Activated naive CD8-positive, alpha-beta T cell (primary cell): ENCODE results near the gene SLIT1.

ENCODE experiments used
- H3K27ac Mint-ChIP-seq: one replicate; pipeline ENCODE4 v1.8.0; 2021; ENCODE audit warnings: mixed read lengths
- H3K27me3 Mint-ChIP-seq: one replicate; pipeline ENCODE4 v1.8.0; 2021; ENCODE audit warnings: mixed read lengths
- H3K36me3 Mint-ChIP-seq: one replicate; pipeline ENCODE4 v1.8.0; 2021; ENCODE audit warnings: mixed read lengths
- H3K4me1 Mint-ChIP-seq: one replicate; pipeline ENCODE4 v1.8.0; 2021; ENCODE audit warnings: low read depth, mixed read lengths
- H3K4me3 Mint-ChIP-seq: one replicate; pipeline ENCODE4 v1.8.0; 2021; ENCODE audit warnings: mild to moderate bottlenecking, mixed read lengths
- H3K9me3 Mint-ChIP-seq: one replicate; pipeline ENCODE4 v1.8.0; 2021; ENCODE audit warnings: low read depth, mixed read lengths

The SLIT1 gene

GRCh38 chr10:97059006-97059871 is 126.5 kb downstream of the SLIT1 start:
- no peaks in the 10 kb centered on the region for H3K36me3 Mint-ChIP-seq
- no peaks in the 10 kb centered on the region for H3K4me1 Mint-ChIP-seq
- H3K4me3 Mint-ChIP-seq = no peak overlapping the region
- no peaks in the 10 kb centered on the region for H3K9me3 Mint-ChIP-seq
- H3K27me3 Mint-ChIP-seq = no peaks in the 10 kb centered on the region
- H3K27ac Mint-ChIP-seq = no peak overlapping the region

DNA sequence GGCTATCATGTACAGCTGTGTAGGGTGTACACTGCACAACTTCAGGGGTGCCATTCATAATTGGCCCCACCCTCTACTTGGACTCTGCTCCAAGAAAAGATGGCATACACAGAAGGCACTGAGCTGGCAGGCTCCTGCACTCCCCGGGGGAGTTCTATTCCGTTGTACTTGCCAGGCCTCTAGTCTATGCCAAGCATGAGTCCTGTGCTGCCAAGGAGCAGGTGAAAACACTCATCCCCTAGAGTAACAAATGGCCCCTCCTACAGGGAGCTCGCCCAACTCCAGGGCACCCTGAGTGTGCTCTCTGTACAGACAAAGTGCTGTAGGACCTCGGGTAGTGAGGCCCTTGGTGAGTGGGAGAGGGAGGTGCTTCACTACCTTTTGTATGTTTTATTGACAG is 127.2 kb downstream of the SLIT1 start:
- Mint-ChIP-seq H3K9me3 (no peaks in the 10 kb centered on the region), H3K27me3 (no peaks in the 10 kb centered on the region), H3K36me3 (no peaks in the 10 kb centered on the region), H3K27ac (no peak overlapping the region), H3K4me1 (no peaks in the 10 kb centered on the region), H3K4me3 (no peak overlapping the region)

GRCh38 chr10:97057491-97058235 is 128.1 kb downstream of the SLIT1 start:
- Mint-ChIP-seq H3K27me3 (no peaks in the 10 kb centered on the region), H3K4me3 (no peak overlapping the region), H3K36me3 (no peaks in the 10 kb centered on the region), H3K9me3 (no peaks in the 10 kb centered on the region), H3K4me1 (no peaks in the 10 kb centered on the region), H3K27ac (no peak overlapping the region)

GRCh38 chr10:97056003-97056630 is 129.6 kb downstream of the SLIT1 start:
- Mint-ChIP-seq H3K9me3 (no peaks in the 10 kb centered on the region), H3K36me3 (no peaks in the 10 kb centered on the region), H3K4me1 (no peaks in the 10 kb centered on the region), H3K27ac (no peak overlapping the region), H3K4me3 (no peak overlapping the region), H3K27me3 (peaks cover under 1% of the 10 kb centered on the region)

DNA sequence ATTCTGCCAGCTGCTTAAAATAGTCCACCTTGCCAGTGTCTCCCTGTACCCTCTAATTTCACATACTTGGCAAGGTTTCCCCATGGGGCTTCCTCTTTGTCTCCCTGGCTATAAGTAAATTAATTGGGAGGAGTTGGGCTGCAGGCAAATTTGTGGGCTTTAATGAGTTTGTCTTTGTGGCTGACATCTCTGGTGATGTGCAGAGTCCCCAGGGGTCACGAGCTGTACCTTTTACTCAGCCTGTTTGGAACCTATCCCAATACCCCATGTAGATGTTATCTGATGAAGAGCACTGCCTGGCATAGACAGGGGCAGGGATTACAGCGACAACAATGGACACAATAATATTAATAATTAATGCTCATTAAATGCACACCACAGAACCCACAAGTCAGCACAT is 132.5 kb downstream of the SLIT1 start:
- H3K9me3 Mint-ChIP-seq = no peaks in the 10 kb centered on the region
- peaks cover 3% of the 10 kb centered on the region for H3K27me3 Mint-ChIP-seq
- H3K27ac Mint-ChIP-seq = no peak overlapping the region
- H3K4me1 Mint-ChIP-seq = no peaks in the 10 kb centered on the region
- no peaks in the 10 kb centered on the region for H3K36me3 Mint-ChIP-seq
- no peak overlapping the region for H3K4me3 Mint-ChIP-seq

- H3K27me3 Mint-ChIP-seq = peaks cover 3% of the 10 kb centered on the region
- H3K27ac Mint-ChIP-seq = no peak overlapping the region
- H3K9me3 Mint-ChIP-seq = no peaks in the 10 kb centered on the region
- no peak overlapping the region for H3K4me3 Mint-ChIP-seq
- H3K4me1 Mint-ChIP-seq = no peaks in the 10 kb centered on the region
- H3K36me3 Mint-ChIP-seq = no peaks in the 10 kb centered on the region
Measured at GRCh38 chr10:97050956-97051496, 134.7 kb downstream of the SLIT1 start.

DNA sequence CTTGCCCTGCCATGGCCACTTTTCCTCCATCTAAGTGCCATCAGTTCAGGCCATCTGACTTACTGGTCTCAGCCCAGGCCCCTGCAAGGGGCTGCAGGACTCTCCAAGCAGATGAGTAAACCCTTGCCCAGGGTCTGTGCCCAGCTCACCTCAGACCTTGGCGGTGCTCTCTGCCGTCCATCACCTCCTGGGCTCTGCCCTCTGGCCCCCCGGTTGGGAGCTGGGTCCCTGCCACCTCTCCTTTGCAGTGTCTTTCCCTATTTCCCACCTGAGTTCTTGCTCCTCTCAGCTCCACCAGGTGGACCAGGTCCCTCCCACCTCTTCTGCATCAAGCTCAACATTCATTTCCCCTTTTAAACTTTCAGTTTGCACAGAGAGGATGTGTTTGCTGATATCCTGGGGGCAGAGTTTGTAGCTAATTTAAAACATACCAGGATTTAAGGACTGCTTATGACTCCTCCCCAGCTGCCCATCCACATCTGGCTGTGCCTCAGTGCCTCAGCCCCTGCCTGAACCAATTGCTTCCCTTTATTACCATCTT is 135.5 kb downstream of the SLIT1 start:
- Mint-ChIP-seq H3K27me3 (peaks cover 3% of the 10 kb centered on the region), H3K4me1 (no peaks in the 10 kb centered on the region), H3K36me3 (no peaks in the 10 kb centered on the region), H3K4me3 (no peak overlapping the region), H3K9me3 (no peaks in the 10 kb centered on the region), H3K27ac (no peak overlapping the region)

GRCh38 chr10:97049670-97050069 is 136.1 kb downstream of the SLIT1 start:
- H3K27ac Mint-ChIP-seq = no peak overlapping the region
- no peaks in the 10 kb centered on the region for H3K9me3 Mint-ChIP-seq
- H3K36me3 Mint-ChIP-seq = no peaks in the 10 kb centered on the region
- peaks cover 3% of the 10 kb centered on the region for H3K27me3 Mint-ChIP-seq
- no peaks in the 10 kb centered on the region for H3K4me1 Mint-ChIP-seq
- no peak overlapping the region for H3K4me3 Mint-ChIP-seq

GRCh38 chr10:97048649-97049427 is 136.9 kb downstream of the SLIT1 start:
- Mint-ChIP-seq H3K4me3 (no peak overlapping the region), H3K27ac (no peak overlapping the region), H3K4me1 (no peaks in the 10 kb centered on the region), H3K9me3 (no peaks in the 10 kb centered on the region), H3K36me3 (no peaks in the 10 kb centered on the region), H3K27me3 (peaks cover 3% of the 10 kb centered on the region)

- no peaks in the 10 kb centered on the region for H3K36me3 Mint-ChIP-seq
- peaks cover 3% of the 10 kb centered on the region for H3K27me3 Mint-ChIP-seq
- no peaks in the 10 kb centered on the region for H3K4me1 Mint-ChIP-seq
- H3K9me3 Mint-ChIP-seq = no peaks in the 10 kb centered on the region
- H3K4me3 Mint-ChIP-seq = no peak overlapping the region
- no peak overlapping the region for H3K27ac Mint-ChIP-seq
Measured at GRCh38 chr10:97047788-97048187, 138.0 kb downstream of the SLIT1 start.

DNA sequence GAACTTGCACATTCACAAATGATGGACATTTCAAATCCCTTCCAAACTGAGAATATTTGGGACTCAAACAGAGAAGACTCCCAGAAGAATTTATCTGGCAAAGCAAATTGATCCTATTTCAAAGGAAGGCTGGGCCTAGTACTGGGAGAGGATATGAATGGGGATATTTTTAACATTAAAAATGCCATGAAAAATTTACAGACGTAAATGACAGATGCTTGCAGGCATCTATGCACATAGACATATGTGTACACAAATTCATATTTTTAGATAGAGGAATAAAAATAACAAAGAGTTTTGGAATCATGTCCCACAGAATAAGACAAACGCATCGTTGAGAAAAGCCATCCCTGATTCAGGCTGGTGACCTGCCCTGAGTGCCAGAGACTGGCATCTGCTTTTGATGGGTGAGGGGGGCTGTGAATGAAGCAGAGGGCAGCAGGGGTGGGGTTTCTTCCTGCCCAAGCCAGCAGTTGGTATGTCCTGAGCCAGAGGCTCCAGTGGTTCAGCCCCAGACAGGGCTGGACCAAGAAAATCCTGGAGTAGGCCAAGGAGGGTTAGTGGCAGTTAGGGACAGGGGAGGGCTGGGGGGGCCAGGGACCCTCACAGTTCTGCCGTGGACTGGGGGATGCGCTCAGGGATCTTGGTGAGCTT is 138.5 kb downstream of the SLIT1 start:
- no peaks in the 10 kb centered on the region for H3K36me3 Mint-ChIP-seq
- H3K27ac Mint-ChIP-seq = no peak overlapping the region
- H3K27me3 Mint-ChIP-seq = peaks cover 3% of the 10 kb centered on the region
- no peaks in the 10 kb centered on the region for H3K9me3 Mint-ChIP-seq
- H3K4me3 Mint-ChIP-seq = no peak overlapping the region
- no peaks in the 10 kb centered on the region for H3K4me1 Mint-ChIP-seq

DNA sequence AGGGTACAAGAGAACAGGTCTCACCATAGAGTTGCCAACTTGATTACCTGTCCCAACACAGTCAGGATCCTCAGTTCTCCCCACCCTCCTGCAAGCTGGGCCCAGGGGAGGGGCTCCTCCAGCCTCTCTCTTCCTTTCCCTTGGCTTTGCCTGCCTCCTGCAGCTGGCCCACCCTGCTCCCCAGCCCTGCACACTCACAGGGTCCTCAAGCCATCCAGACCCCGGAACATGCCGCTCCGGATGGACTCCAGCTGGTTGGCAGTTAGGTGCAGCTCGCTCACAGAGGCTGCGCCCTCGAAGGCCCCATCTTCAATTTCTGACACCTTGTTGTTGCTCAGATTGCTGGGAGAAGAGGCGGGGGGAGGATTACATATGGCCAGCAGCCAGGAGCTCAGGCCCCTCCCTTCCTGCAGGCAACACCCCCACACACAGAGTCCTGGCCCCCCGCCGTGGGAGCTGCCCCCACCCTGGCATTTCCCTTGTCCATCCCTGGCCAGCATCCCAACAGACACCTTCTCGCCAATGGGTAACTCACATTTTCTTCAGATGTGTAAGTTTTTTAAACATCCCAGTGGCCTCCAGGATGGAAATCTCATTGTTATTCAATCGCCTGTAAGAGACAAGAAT is 139.2 kb downstream of the SLIT1 start:
- no peaks in the 10 kb centered on the region for H3K4me1 Mint-ChIP-seq
- H3K27ac Mint-ChIP-seq = no peak overlapping the region
- H3K9me3 Mint-ChIP-seq = no peaks in the 10 kb centered on the region
- peaks cover 3% of the 10 kb centered on the region for H3K27me3 Mint-ChIP-seq
- H3K36me3 Mint-ChIP-seq = no peaks in the 10 kb centered on the region
- no peak overlapping the region for H3K4me3 Mint-ChIP-seq

DNA sequence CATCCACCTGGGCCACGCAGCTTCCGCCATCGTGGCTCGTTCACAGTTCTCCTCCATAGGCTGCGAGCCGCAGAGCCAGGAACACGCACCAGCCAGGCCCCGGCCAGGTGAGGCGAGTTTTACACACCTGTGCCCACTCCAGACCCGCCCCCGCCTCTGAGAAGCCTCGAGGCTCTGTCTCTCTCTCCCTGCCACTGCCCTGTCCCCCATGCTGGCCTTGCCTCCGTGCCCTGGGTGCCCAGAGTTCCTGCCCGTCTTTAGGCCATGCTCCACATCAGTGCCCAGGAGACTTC is 142.2 kb downstream of the SLIT1 start:
- H3K4me3 Mint-ChIP-seq = no peak overlapping the region
- H3K4me1 Mint-ChIP-seq = no peaks in the 10 kb centered on the region
- H3K27ac Mint-ChIP-seq = no peak overlapping the region
- H3K27me3 Mint-ChIP-seq = no peaks in the 10 kb centered on the region
- no peaks in the 10 kb centered on the region for H3K9me3 Mint-ChIP-seq
- no peaks in the 10 kb centered on the region for H3K36me3 Mint-ChIP-seq
